ENCODE measurements around the gene JAKMIP2.
"Not testable (repeated sequence)": the region's sequence is repeated elsewhere in the genome, so short reads cannot be mapped to it uniquely, and the experiment has no call there.

Gene JAKMIP2

GRCh38 chr5:147752666-147753290 is 29.8 kb downstream of the JAKMIP2 start:
- DNase-seq = no peak
- in situ Hi-C loops (cut with MboI; ENCODE audit: low pct_unique_long_range_greater_than_20kb, low sequenced_read_pairs) = no loop called here

- DNase-seq = no peak
- in situ Hi-C loops (cut with MboI; ENCODE audit: low pct_unique_long_range_greater_than_20kb, low sequenced_read_pairs) = no loop called here
Observed at GRCh38 chr5:147752033-147752432, 30.5 kb downstream of the JAKMIP2 start.

GRCh38 chr5:147751156-147751830 is 31.2 kb downstream of the JAKMIP2 start:
- in situ Hi-C loops (cut with MboI; ENCODE audit: low pct_unique_long_range_greater_than_20kb, low sequenced_read_pairs) = no loop called here
- DNase-seq = no peak

GRCh38 chr5:147750065-147750464 is 32.5 kb downstream of the JAKMIP2 start:
- DNase-seq = no peak
- in situ Hi-C loops (cut with MboI; ENCODE audit: low pct_unique_long_range_greater_than_20kb, low sequenced_read_pairs) = no loop called here

GRCh38 chr5:147748590-147748989 is 33.9 kb downstream of the JAKMIP2 start:
- no peak for DNase-seq
- in situ Hi-C loops (cut with MboI; ENCODE audit: low pct_unique_long_range_greater_than_20kb, low sequenced_read_pairs) = no loop called here

- in situ Hi-C loops (cut with MboI; ENCODE audit: low pct_unique_long_range_greater_than_20kb, low sequenced_read_pairs) = no loop called here
- no peak for DNase-seq
Observed at GRCh38 chr5:147746986-147747385, 35.5 kb downstream of the JAKMIP2 start.

DNA sequence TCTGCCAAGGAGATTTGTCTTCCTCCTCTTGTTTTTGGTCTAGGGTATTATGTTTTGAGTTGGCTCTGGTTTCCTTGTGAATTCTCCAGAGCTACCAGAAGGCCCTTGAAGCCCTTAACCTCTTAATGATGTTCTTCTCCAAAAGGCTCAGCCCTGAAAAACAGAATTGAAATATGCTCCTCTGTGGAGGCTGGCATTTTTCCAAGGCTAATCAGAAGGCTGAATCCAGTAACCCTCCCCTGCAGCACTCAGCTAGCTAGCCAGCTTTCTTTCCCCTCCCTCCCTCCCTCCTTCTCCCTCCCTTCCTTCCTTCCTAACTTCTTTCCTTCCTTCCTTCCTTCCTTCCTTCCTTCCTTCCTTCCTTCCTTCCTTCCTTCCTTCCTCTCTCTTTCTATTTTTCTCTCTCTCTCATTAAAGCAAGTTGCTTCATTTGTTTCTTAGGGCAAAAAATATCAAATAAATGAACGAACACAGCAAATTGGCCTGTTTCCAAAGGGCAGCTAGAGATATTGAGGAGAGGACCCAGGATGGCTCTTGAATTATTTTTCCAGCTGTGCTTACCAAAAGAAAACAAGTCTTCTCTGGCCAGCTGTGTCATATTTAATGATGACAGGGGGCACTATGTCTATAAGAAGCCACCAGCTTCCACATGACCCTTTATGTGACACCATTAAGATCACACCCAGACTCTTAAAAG is 38.7 kb downstream of the JAKMIP2 start:
- no peak for DNase-seq
- in situ Hi-C loops (cut with MboI; ENCODE audit: low pct_unique_long_range_greater_than_20kb, low sequenced_read_pairs) = no loop called here

- in situ Hi-C loops (cut with MboI; ENCODE audit: low pct_unique_long_range_greater_than_20kb, low sequenced_read_pairs) = no loop called here
- no peak for DNase-seq
Observed at GRCh38 chr5:147743012-147743411, 39.5 kb downstream of the JAKMIP2 start.

DNA sequence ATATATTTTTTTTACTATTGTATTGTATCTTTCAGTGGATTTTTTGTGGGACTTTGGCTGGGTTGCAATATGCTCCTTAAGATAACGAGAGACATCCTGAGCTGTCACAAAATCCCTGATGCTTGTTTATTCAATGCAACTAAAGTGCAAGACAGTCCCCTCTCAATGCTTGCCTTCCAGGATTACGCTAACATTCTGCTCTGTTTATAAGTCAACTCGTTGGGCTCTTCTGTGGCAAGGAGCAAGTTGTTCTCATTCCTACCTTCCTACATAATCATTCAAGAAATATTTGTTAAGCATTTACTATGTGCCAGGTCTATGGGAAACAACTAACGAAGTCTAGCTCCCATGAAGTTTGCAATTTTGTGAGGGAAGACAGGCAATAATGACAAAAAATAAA is 40.4 kb downstream of the JAKMIP2 start:
- no peak for DNase-seq
- in situ Hi-C loops (cut with MboI; ENCODE audit: low pct_unique_long_range_greater_than_20kb, low sequenced_read_pairs) = no loop called here

DNA sequence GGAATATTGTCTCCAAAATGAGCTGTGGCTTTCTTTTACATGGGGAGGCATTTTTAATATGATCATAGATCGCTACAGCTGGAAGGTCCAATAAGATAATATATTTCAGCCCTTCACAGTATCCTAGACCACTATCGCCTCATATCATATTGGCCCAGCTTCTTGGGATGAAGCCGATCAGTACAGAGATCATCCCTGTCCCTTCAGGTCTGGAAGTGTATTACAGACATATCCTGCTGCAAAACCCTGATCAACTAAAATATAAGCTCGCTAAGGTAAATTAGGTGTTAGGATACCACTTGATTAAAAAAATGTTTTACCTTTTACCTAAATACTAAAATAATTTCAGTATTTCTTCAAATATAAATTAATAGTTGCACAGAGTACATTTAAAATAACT is 41.7 kb downstream of the JAKMIP2 start:
- in situ Hi-C loops (cut with MboI; ENCODE audit: low pct_unique_long_range_greater_than_20kb, low sequenced_read_pairs) = no loop called here
- no peak for DNase-seq

- in situ Hi-C loops (cut with MboI; ENCODE audit: low pct_unique_long_range_greater_than_20kb, low sequenced_read_pairs) = no loop called here
Observed at GRCh38 chr5:147737921-147738320, 44.6 kb downstream of the JAKMIP2 start.

DNA sequence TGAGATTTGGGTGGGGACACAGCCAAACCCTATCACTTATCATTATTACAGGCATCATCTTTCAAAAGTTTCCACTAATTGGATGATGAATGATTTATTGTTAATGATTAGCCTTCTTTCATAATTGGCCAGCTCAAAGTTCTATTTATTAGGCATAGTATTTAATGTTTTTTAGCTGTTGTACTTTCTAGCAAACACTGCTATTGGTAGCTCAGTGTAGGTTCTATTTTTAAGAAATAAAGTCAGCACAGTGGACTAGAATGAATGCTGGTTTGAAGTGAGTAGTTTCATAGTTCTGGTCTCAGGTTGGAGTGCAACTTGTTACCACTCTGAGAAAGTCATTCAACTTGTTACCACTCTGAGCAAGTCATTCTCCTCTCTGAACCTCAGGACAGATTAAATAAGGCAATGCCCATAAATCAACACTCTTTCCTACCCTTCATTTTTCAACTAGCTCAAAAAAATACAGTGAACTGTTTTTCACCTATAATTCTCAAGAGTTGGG is 46.9 kb downstream of the JAKMIP2 start:
- in situ Hi-C loops (cut with MboI; ENCODE audit: low pct_unique_long_range_greater_than_20kb, low sequenced_read_pairs) = no loop called here
- DNase-seq = no peak

More at GRCh38 chr5:147737921-147738320, 44.6 kb downstream of the JAKMIP2 start:
- DNase-seq = no peak

- DNase-seq = no peak
- in situ Hi-C loops (cut with MboI; ENCODE audit: low pct_unique_long_range_greater_than_20kb, low sequenced_read_pairs) = no loop called here
Observed at GRCh38 chr5:147734894-147735293, 47.6 kb downstream of the JAKMIP2 start.

GRCh38 chr5:147733075-147733474 is 49.5 kb downstream of the JAKMIP2 start:
- in situ Hi-C loops (cut with MboI; ENCODE audit: low pct_unique_long_range_greater_than_20kb, low sequenced_read_pairs) = no loop called here
- DNase-seq = no peak

DNA sequence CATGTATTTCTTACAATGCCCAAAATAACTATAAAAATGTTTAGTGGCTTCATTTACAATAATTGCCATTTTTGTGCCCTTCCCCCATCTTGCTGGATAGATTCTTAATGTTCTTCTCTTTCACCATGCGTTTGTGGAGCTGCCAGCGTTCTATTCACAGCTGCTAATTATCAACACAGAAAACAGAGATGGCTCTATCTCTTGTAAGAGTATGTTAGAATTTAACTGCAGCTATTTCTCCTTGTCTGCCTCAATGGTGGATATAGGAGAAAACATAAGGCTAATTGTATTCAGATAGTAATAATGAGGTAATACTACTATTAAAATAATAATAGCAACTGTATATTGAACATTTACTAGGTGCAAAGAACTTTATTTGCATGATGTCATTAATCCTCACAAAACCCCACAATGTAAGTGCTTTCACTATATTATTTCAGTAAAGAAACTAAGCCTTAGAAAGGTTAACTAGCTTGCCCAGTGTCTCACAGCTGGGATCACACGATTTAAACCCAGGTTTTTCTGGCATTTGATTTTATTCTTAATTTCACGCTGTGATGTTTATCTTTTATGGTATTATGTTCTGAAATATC is 50.1 kb downstream of the JAKMIP2 start:
- no peak for DNase-seq
- in situ Hi-C loops (cut with MboI; ENCODE audit: low pct_unique_long_range_greater_than_20kb, low sequenced_read_pairs) = no loop called here

- DNase-seq = no peak
Observed at GRCh38 chr5:147731431-147732290, 50.9 kb downstream of the JAKMIP2 start.

GRCh38 chr5:147727200-147727599 is 55.3 kb downstream of the JAKMIP2 start:
- DNase-seq = no peak
- in situ Hi-C loops (cut with MboI; ENCODE audit: low pct_unique_long_range_greater_than_20kb, low sequenced_read_pairs) = no loop called here

More at GRCh38 chr5:147731431-147732290, 50.9 kb downstream of the JAKMIP2 start:
- in situ Hi-C loops (cut with MboI; ENCODE audit: low pct_unique_long_range_greater_than_20kb, low sequenced_read_pairs) = no loop called here

- in situ Hi-C loops (cut with MboI; ENCODE audit: low pct_unique_long_range_greater_than_20kb, low sequenced_read_pairs); DNase-seq: not testable (repeated sequence)
Observed at GRCh38 chr5:147721191-147721960, 61.2 kb downstream of the JAKMIP2 start.

Measured in KBM-7 (cell line).